Measurements from ENCODE around the gene ZHX3.

ZHX3 gene

GRCh38 chr20:41363601-41364000, 46.1 kb upstream of the ZHX3 start:
- TF ChIP-seq CTCF (IDR thresholded peaks at IDR 0.05; ENCODE audit: extremely low read depth, missing control alignments): no peak
- no peak for DNase-seq (ENCODE audit: low spot score)

GRCh38 chr20:41362748-41363140, 45.2 kb upstream of the ZHX3 start:
- no peak for TF ChIP-seq CTCF (IDR thresholded peaks at IDR 0.05; ENCODE audit: extremely low read depth, missing control alignments)

GRCh38 chr20:41361757-41362747, 44.5 kb upstream of the ZHX3 start:
- TF ChIP-seq CTCF (IDR thresholded peaks at IDR 0.05; ENCODE audit: extremely low read depth, missing control alignments): no peak
- no peak for DNase-seq (ENCODE audit: low spot score)

More at GRCh38 chr20:41362748-41363140, 45.2 kb upstream of the ZHX3 start:
- DNase-seq (ENCODE audit: low spot score): no peak

GRCh38 chr20:41360831-41361756, 43.6 kb upstream of the ZHX3 start:
- no peak for TF ChIP-seq CTCF (IDR thresholded peaks at IDR 0.05; ENCODE audit: extremely low read depth, missing control alignments)
- no peak for DNase-seq (ENCODE audit: low spot score)

- DNase-seq (ENCODE audit: low spot score): no peak
- no peak for TF ChIP-seq CTCF (IDR thresholded peaks at IDR 0.05; ENCODE audit: extremely low read depth, missing control alignments)
Observed at GRCh38 chr20:41359541-41360011, 42.0 kb upstream of the ZHX3 start.

- DNase-seq (ENCODE audit: low spot score): no peak
- TF ChIP-seq CTCF (IDR thresholded peaks at IDR 0.05; ENCODE audit: extremely low read depth, missing control alignments): no peak
Observed at GRCh38 chr20:41358717-41359116, 41.2 kb upstream of the ZHX3 start.

Measured in GM20000 (cell line).